ENCODE data around the gene FAT2. TPM values are rescaled to one million over a fixed set of nuclear protein-coding genes. Genes with fewer than 3 reads are reported as not detected.

FAT2 gene
- not detected in 2 replicates for total RNA-seq (2014; rRNA removed; shearing (Covaris generic))

GRCh38 chr5:151591144-151591819, at the start of gene FAT2:
TSS of gene FAT2 (minus strand) at chr5:151591331. CDS start at chr5:151568931, 22,400 bp downstream.
- no peak for DNase-seq (ENCODE audit: low read depth)

DNA sequence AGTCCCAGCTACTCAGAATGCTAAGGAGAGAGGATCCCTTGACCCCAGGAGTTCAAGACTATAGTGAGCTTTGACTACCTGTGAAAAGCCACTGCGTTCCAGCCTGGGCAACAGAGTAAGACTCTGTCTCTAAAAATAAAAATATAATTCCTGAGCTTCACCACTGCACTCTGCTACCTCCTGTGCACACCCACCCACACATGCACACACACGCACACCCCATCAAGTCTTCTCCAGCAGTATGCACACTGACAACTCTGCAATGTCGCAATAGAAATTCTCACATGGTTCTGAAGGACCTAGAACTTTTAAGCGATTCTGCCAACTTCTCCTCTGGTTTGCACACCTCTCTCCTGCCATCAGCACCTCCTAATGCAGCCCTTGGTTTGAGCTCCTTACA, 47.5 kb upstream of the FAT2 start:
- no peak for DNase-seq (ENCODE audit: low read depth)

- no peak for DNase-seq (ENCODE audit: low read depth)
Measured at GRCh38 chr5:151637676-151638075, 46.5 kb upstream of the FAT2 start.

DNA sequence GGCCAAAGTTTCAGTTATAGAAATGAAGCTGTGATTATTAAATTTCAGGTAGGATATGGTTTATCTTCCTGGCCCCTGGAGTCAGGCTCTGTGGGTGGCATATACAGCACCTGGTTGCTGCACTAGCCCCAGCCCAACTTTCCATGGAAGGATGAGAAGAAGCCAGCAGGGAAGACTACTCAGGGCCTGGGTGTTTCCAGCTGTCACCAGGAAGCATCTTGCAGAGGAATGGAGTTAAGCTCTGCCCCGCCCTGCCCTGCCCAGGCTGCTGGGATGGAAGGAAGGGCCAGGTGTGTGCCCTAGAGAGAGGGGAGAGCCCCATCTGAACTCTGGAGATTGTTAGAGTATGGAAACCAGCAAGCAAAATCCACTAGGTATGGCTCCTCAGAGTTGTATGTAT, 42.8 kb upstream of the FAT2 start:
- no peak for DNase-seq (ENCODE audit: low read depth)

GRCh38 chr5:151632941-151633340, 41.8 kb upstream of the FAT2 start:
- no peak for DNase-seq (ENCODE audit: low read depth)

- DNase-seq (ENCODE audit: low read depth), result no peak
Measured at GRCh38 chr5:151632524-151632923, 41.4 kb upstream of the FAT2 start.

DNA sequence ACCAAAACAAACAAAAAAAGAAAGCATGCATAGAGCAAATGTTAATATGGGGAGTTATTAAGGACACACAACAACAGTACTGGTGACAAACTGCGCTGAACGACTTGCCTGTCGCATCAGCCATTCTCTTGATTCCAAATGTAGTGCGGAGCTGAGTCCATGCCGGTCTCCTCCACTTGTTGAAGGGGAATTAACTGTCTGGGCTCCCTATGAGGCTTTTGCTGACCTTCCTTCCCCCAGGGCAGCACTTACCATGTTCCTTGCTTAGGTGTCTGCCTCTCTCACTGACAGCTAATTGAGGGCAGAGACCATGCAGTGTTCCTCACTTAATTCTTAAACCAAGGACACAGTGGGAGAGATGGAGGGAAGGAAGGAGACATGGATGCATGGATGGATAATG, 40.8 kb upstream of the FAT2 start:
- DNase-seq (ENCODE audit: low read depth), result no peak

DNA sequence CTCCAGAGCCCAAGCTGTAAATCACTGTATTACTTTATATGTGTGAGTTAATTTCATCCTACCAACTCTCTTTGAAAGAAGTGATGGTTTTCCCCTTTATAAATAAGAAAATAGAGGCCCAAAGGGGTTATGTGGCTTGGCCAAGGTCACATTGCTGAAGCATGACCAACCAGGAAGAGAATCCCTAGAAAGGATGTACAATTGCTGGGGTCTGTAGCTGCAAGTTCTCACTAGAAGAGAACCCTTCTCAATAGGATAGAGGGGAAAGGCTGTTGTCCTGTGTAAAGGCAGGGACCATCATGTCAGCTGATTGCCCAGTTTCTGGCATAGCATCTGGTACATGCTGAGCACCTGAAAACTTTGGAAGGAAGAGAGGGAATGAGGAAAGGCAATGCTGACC, 39.0 kb upstream of the FAT2 start:
- no peak for DNase-seq (ENCODE audit: low read depth)

DNA sequence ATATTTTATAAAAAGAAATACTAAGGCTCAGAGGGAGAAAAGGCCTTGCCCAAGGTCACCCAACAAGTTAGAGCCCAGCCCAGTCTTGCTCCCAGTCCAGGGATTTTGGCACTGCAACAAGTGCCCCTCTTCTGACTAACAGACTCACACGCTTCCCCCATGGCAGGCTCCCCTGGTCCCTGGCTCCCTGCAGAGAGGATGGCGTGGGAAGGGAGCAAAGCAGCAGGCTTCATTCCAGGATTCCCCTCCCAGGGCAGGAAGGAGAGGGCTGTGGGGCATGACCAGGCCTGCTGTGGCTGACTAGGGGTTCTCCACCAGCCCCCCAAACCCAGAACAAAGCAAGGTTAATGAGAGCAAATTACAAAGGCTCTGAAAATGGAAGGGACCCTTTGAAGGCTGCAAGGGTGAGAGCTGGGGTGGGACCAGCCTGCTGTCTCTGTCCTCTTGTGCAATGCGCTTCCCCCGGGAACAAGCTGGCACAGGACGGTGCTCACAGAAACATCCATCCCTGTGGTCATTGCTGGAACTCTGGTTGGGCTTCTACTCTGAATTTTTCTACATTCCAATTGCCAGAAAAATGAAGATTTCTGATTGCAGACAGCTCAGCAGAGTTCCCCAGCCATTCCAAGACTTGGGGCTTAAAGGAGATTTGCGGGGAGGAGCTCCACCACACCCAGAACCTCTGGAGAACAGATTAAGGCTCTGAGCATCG, 37.1 kb upstream of the FAT2 start:
- no peak for DNase-seq (ENCODE audit: low read depth)

DNA sequence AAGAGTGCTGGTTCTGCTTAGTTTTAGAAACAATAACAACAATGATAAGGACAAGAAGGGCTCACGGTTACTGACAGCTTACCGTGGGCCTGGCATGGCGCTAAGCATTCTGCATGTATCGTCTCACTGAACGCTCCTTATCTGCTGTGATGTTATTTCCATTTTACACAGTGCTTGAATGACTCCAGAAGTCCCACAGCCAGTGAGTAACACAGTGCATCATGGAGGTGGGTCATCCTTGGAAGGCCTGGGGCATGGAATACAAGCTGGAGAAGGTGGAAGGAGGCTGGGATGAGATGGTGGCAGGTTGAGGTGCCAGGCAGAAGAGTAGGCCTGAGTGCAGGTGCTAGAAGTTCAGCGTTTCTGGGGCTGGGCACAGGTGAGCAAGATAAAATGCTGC, 36.5 kb upstream of the FAT2 start:
- no peak for DNase-seq (ENCODE audit: low read depth)

GRCh38 chr5:151625285-151625684, 34.2 kb upstream of the FAT2 start:
- DNase-seq (ENCODE audit: low read depth), result no peak

GRCh38 chr5:151624476-151624875, 33.3 kb upstream of the FAT2 start:
- no peak for DNase-seq (ENCODE audit: low read depth)

DNA sequence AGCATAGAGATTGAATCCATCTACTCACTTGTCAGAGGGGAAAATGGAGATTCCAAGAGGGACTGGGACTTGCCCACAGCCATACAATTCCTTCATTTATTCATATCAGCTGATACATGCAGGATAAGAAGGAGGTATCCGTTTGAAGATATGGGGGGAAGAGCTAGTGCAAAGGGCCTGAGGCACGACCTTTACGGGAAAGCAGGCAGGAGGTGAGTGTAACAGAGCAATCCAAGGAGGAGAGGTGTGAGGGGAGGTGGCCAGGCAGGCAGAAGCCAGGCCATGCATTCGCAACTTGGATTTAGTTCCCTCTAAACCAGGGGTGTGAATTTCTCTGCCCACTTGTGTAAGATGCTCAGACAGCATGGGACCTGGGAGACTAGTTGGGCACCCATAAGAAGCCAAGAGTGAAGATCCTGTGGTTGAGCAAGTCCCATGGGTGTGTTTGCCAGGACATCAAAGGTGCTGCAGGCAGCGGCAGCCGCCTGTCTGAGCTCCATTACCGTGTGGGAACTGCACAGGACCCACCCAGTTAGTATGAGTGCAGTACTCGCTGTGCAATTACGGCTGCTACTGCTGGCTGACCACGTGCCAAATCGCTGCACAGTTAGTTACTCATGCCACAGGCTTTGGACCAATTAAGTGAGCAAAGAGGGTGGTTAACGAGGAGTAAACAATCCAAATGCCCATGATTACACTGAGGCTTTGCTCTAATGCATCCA, 31.4 kb upstream of the FAT2 start:
- DNase-seq (ENCODE audit: low read depth), result no peak

- DNase-seq (ENCODE audit: low read depth), result no peak
Measured at GRCh38 chr5:151620461-151620840, 29.3 kb upstream of the FAT2 start.

DNA sequence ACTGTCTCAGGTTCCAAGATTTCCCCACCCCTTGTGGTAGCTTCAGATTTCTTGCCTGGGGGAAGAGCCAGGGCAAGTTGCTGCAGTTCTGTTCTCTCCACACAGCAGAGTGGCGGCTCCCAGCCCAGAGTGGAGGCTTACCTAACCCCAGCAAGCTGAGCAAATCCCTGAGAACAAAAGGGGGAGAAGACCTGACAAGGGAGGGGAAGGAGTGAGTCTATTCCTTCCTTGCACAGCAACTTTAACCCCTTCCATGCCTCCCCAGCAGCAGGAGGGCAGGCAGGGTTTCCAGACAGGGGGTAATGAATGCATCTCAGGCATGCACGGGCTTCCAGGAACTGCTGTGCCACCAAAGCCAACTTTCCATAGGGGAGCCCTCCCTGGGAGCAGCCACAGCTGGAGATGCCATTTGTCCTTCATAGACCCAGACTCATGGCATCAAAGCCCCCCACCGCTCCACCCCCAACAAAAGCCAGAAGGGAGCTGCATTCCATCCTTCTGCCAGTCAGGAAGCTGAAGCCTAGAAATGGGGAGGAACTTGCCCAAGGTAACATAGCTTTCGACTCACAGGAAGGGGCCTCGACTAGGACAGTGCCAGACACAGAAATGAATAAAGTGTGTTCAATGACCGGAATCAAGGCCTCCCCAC, 28.8 kb upstream of the FAT2 start:
- no peak for DNase-seq (ENCODE audit: low read depth)

DNA sequence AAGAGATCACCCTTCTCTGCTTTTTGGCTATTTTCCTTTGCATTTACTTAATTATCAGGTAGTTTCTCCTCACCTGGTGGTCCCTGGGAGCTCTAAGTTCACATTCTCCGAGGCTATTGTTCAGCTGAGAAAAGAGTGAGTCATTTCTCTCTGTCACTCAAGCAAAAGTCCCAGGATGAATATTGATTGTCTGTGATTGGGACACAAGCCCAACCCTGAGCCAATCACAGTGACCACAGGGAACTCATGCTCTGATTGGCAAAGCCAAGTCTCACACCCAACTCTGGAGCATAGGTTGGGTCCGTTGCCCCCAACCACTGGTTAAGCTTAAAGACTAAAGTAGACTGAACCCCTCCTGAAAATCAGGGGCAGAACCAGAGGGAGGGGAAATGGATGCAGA, 27.8 kb upstream of the FAT2 start:
- DNase-seq (ENCODE audit: low read depth), result no peak

GRCh38 chr5:151617841-151618710, 26.9 kb upstream of the FAT2 start:
- no peak for DNase-seq (ENCODE audit: low read depth)

- DNase-seq (ENCODE audit: low read depth), result no peak
Measured at GRCh38 chr5:151617383-151617840, 26.3 kb upstream of the FAT2 start.

DNA sequence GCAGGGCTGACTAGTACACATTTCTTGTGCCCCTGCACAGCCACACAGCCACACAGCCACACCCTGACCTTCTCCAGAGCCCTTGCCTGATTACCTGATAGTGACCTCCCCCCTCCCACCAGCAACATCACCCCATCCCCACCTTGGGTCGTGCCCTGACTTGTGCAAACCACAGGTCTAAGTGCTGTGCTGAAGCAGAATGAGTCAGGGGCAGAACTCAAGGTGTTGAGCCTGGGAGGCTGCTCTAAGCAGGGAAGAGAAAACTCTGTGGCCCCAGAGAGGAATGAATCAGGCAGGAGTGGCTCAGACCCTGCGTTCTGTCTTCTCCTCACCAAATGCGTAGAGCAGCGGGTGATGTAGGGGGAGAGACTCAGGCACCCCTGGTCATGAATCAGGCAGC, 24.3 kb upstream of the FAT2 start:
- DNase-seq (ENCODE audit: low read depth), result no peak

GRCh38 chr5:151614565-151614964, 23.4 kb upstream of the FAT2 start:
- DNase-seq (ENCODE audit: low read depth), result no peak

GRCh38 chr5:151612689-151613427, 21.7 kb upstream of the FAT2 start:
- no peak for DNase-seq (ENCODE audit: low read depth)

Measured in RPMI7951 (cell line).